Right lobe of liver (tissue), 4 donors: ENCODE results near the gene ZMIZ1.

Experiments used
- CTCF ChIP-seq, 4 donors: fragments of 200-600 bp in 3 of 4; fragments of 450-650 bp in 1 of 4; IDR thresholded peaks; one replicate each; pipeline versions ENCODE4 v1.5.1 to v1.8.0; 2016 to 2022; ENCODE audit warnings: antibody characterized with exemption in 4 of 4, mild to moderate bottlenecking in 2 of 4
- POLR2A ChIP-seq: fragments of 450-650 bp; IDR thresholded peaks from one replicate; pipeline ENCODE4 v1.6.1; 2017; ENCODE audit warnings: antibody characterized with exemption, mild to moderate bottlenecking
- donor health status: DM: no; HTN: no; CAD: no.
- donor health status: DM: no; HTN: no; CAD: no.
- donor health status: DM: no; HTN: yes; CAD: no.

DNA sequence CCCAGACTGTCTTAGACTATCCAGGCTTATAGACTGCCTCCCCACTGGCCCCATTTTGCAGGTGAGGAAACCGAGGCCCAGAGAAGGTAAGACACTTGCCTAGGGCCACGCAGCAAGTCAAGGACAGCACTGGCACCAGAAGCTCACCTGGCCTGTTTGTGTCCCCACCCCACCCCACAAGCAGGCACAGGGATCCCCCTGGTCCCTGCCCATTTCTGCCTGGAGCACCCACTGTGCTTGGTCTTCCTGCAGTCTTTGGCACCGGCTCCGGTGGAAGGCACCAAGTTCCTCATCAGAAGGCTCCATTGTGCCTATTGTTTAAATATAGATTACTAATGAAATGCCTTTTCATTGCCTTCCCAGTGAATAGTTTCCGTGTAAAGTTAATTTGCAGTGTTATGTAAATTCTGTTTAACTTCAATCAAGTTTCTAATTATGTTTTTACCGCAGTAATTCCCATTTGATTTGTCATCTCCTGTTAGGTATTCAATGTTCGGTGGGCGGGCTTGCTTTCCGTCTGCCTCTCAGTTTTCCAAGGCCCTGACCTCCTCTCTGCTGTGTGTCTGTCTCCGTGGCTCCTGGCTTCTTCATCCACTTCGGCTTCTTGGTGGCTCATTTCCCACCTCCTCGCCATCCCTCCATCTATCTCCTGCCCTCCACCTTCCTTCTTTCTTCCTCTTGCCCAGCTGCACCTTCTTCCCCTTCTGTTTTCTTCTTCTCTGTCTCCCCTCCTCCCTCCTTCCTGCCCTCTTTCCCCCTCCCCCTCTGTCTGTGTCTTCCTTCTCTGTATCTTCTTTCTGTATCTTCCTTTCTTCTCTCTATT is 75.8 kb downstream of the ZMIZ1 start:
- TF ChIP-seq CTCF (IDR thresholded peaks at IDR 0.05), result no peak
- TF ChIP-seq POLR2A, result no peak
